GM12878 (cell line): ENCODE results near the gene KCNQ1OT1. TPM values are rescaled to one million over a fixed set of nuclear protein-coding genes. Genes with fewer than 3 reads are reported as not detected.

Experiments used
- ATAC-seq: fragments of 200-7000 bp; cut with Tn5 transposase; 3 replicates; pipeline ENCODE4 v1.9.1; 2020; ENCODE audit warnings: mild to moderate bottlenecking, moderate library complexity
- BruUV-seq: library from RNA; stranded (reverse); fragments of 400-500 nt; replicated peaks from 2 replicates; lab custom pipeline; 2021; lab: Mats Ljungman, UMichigan
- CTCF ChIA-PET: fragments of 300-600 bp; sonication (Branson Sonifier 250); formaldehyde crosslinking; extraction: SDS; loops from one replicate; lab custom pipeline; 2021; ENCODE audit warnings: inconsistent platforms; lab: Yijun Ruan, JAX
- POLR2A ChIA-PET: fragments of 350-600 bp; formaldehyde crosslinking; extraction: SDS; loops from one replicate; lab custom pipeline; 2021; ENCODE audit warnings: inconsistent platforms; lab: Charles Lee
- RAD21 ChIA-PET: fragments of 300-600 bp; sonication (Branson Sonifier 250); formaldehyde crosslinking; loops from one replicate; lab custom pipeline; 2023; ENCODE audit warnings: antibody characterized with exemption; ENCODE audit not compliant: unreplicated experiment; lab: Charles Lee
- SMC1A ChIA-PET: fragments of 300-600 bp; sonication (Branson Sonifier 250); formaldehyde crosslinking; loops from one replicate; lab custom pipeline; 2023; ENCODE audit not compliant: unreplicated experiment, uncharacterized antibody; lab: Charles Lee
- DNase-seq: peaks from one replicate; pipeline ENCODE4 v3.0.0-alpha.2; 2011; ENCODE audit warnings: low read depth, low spot score
- FAIRE-seq: peaks from 3 replicates; lab custom pipeline; 2011; peaks lifted over from hg19 to GRCh38; lab: Jason Lieb, UNC
- H2AFZ ChIP-seq: 2 replicates; pipeline ENCODE4 v1.6.0; 2011; ENCODE audit warnings: low read depth, low read length, control low read depth; ENCODE audit not compliant: control insufficient read depth
- H3K27ac ChIP-seq: 2 replicates; pipeline ENCODE4 v1.5.1; 2011; ENCODE audit warnings: control low read depth; ENCODE audit not compliant: control insufficient read depth, insufficient read depth
- H3K27me3 ChIP-seq, 2 experiments: replicated peaks in 1 of 2; 2 replicates each; pipeline versions ENCODE4 v1.6.0 to v1.6.1; 2011; ENCODE audit warnings: low read length in 1 of 2; ENCODE audit not compliant: control insufficient read depth in 2 of 2, insufficient read depth in 2 of 2
- H3K36me3 ChIP-seq, 2 experiments: 2 replicates each; pipeline ENCODE4 v1.5.1; 2011; ENCODE audit warnings: low read length in 1 of 2; ENCODE audit not compliant: control insufficient read depth in 2 of 2, insufficient read depth in 2 of 2
- H3K4me1 ChIP-seq: 2 replicates; pipeline ENCODE4 v1.6.1; 2011; ENCODE audit warnings: mild to moderate bottlenecking, low read length, moderate library complexity, mixed read lengths; ENCODE audit not compliant: control insufficient read depth, insufficient read depth
- H3K4me2 ChIP-seq: 2 replicates; pipeline ENCODE4 v1.6.0; 2011; ENCODE audit warnings: control low read depth; ENCODE audit not compliant: control insufficient read depth, insufficient read depth
- H3K4me3 ChIP-seq: fragments of 200-600 bp; sonication (generic); 2 replicates; pipeline ENCODE4 v1.5.1; 2016
- H3K79me2 ChIP-seq: 2 replicates; pipeline ENCODE4 v1.6.0; 2011; ENCODE audit warnings: low read length; ENCODE audit not compliant: control insufficient read depth, insufficient read depth
- H3K9ac ChIP-seq: 2 replicates; pipeline ENCODE4 v1.8.0; 2011; ENCODE audit warnings: low read length, control low read depth, mixed read lengths; ENCODE audit not compliant: control insufficient read depth, insufficient read depth
- H3K9me3 ChIP-seq: replicated peaks from 3 replicates; pipeline ENCODE4 v1.5.1; 2011; ENCODE audit warnings: mild to moderate bottlenecking, low read length; ENCODE audit not compliant: control insufficient read depth, insufficient read depth
- H4K20me1 ChIP-seq: 2 replicates; pipeline ENCODE4 v1.6.0; 2011; ENCODE audit not compliant: control insufficient read depth, insufficient read depth
- RFX5 ChIP-seq: IDR thresholded peaks from 2 replicates; pipeline ENCODE4 v1.6.1; 2011; ENCODE audit warnings: low read depth, low read length, improper control_type of control experiment
- SUZ12 ChIP-seq: fragments of 200-600 bp; sonication (generic); IDR thresholded peaks from one replicate; pipeline ENCODE4 v1.6.1; 2018; ENCODE audit warnings: antibody characterized with exemption, mild to moderate bottlenecking; ENCODE audit not compliant: unreplicated experiment
- ZZZ3 ChIP-seq: IDR thresholded peaks from 2 replicates; pipeline ENCODE4 v1.6.1; 2011; ENCODE audit warnings: low read depth; ENCODE audit not compliant: control insufficient read depth, insufficient read length
- WGBS: methylation state at CpG from one replicate; pipeline ENCODE4 v1.1.6; 2016; ENCODE audit warnings: low lambda C conversion rate; ENCODE audit not compliant: insufficient replicate concordance, insufficient coverage; ENCODE audit errors: missing lambda C conversion rate; 5-methylcytosine and 5-hydroxymethylcytosine counted together
- in situ Hi-C: fragments of 300-500 bp; cut with MboI; formaldehyde crosslinking; loops from 9 replicates; pipeline ENCODE4 v1.14.3; 2018; ENCODE audit warnings: mixed read lengths
- intact Hi-C: fragments of 100-400 bp; cut with micrococcal nuclease; formaldehyde crosslinking; loops from one replicate; pipeline ENCODE4 v1.14.2; 2022; ENCODE audit not compliant: unreplicated experiment
- polyA plus RNA-seq, 11 experiments: library from polyadenylated mRNA; depleted of rRNA in 4 of 11; unstranded in 6 of 11; stranded (reverse) in 5 of 11; fragments of >200 nt; fragmentation: Nextera tagmentation in 4 of 11; fragmentation: Illumina TruSeq in 1 of 11; extraction: Ambion mirVana in 4 of 11; extraction: Trizol in 1 of 11; gene quantifications; 1 replicate in 1 of 11; 2 replicates in 10 of 11; pipeline versions ENCODE4 v1.2.1 to v1.2.3, GENCODE V29; 2011 to 2016; ENCODE audit warnings: inconsistent platforms in 2 of 11, missing spikeins in 2 of 11, low read depth in 1 of 11
- total RNA-seq, 4 experiments: library from RNA; depleted of rRNA in 3 of 4; stranded (reverse); fragments of >200 nt in 3 of 4; fragmentation: Illumina TruSeq in 1 of 4; extraction: Trizol in 1 of 4; gene quantifications; 2 replicates each; pipeline versions ENCODE4 v1.2.1 to v1.2.3, GENCODE V29; 2013 to 2021
- TF ChIP-seq, protein P1 (sequence below): fragments of 150-350 bp; IDR thresholded peaks from 2 replicates; pipeline ENCODE4 v1.6.1; 2016; ENCODE audit warnings: low read depth, low read length
- TF ChIP-seq, protein P2 (sequence below): fragments of 450-650 bp; formaldehyde crosslinking; IDR thresholded peaks from 2 replicates; pipeline ENCODE4 v1.4.0; 2020; ENCODE audit warnings: mild to moderate bottlenecking, moderate library complexity

Gene KCNQ1OT1
- total and polyA plus RNA-seq, 10 of the 15 experiments (the other 5 are each of a cell fraction or from before 2014, with no cell fraction given): 0.02 to 1.6 (median 0.41) TPM

DNA sequence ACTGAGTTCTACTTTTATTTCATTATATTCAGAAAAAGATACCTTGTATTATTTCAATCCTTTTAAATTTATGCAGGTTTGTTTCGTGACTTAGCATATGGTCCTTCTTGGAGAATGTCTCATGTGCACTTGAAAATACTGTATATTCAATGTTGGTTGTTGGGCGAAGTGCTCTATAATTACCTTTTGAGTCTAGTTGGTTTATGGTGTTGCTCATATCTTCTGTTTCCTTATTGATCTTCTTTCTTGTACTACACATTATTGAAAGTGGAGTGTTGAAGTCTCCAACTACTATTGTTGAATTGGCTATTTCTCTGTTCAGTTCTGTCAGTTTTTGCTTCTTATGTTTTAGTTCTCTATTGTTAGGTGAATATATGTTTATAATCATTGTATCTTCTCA lies 90.4 kb downstream of the KCNQ1OT1 start:
- Histone ChIP-seq H3K36me3 (no peaks in the 10 kb centered on the region), H3K9me3 (peaks cover 2% of the 10 kb centered on the region; the same call in 1 of the 3 replicates), H3K9ac (no peak overlapping the region), H3K4me3 (no peak overlapping the region), H2AFZ (no peak overlapping the region), H3K4me2 (no peak overlapping the region), H3K79me2 (no peaks in the 10 kb centered on the region), H3K27me3 (no peaks in the 10 kb centered on the region; a peak in 1 of 4 replicates)
- intact Hi-C loops (no loop called here), in situ Hi-C loops (no loop called here)
- BruUV-seq: no TSS peak
- no peak for ATAC-seq
- FAIRE-seq: no peak
- CTCF ChIA-PET: no interaction called here
- no peak for DNase-seq
- 45% methylated on average over 2 of the region's 2 CpGs for WGBS
- POLR2A ChIA-PET: no interaction called here
- SMC1A ChIA-PET: no interaction called here
- TF ChIP-seq, protein P1, sequence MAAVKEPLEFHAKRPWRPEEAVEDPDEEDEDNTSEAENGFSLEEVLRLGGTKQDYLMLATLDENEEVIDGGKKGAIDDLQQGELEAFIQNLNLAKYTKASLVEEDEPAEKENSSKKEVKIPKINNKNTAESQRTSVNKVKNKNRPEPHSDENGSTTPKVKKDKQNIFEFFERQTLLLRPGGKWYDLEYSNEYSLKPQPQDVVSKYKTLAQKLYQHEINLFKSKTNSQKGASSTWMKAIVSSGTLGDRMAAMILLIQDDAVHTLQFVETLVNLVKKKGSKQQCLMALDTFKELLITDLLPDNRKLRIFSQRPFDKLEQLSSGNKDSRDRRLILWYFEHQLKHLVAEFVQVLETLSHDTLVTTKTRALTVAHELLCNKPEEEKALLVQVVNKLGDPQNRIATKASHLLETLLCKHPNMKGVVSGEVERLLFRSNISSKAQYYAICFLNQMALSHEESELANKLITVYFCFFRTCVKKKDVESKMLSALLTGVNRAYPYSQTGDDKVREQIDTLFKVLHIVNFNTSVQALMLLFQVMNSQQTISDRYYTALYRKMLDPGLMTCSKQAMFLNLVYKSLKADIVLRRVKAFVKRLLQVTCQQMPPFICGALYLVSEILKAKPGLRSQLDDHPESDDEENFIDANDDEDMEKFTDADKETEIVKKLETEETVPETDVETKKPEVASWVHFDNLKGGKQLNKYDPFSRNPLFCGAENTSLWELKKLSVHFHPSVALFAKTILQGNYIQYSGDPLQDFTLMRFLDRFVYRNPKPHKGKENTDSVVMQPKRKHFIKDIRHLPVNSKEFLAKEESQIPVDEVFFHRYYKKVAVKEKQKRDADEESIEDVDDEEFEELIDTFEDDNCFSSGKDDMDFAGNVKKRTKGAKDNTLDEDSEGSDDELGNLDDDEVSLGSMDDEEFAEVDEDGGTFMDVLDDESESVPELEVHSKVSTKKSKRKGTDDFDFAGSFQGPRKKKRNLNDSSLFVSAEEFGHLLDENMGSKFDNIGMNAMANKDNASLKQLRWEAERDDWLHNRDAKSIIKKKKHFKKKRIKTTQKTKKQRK: no peak
- no peak for TF ChIP-seq ZZZ3
- TF ChIP-seq SUZ12: no peak
- no peak for TF ChIP-seq RFX5
- TF ChIP-seq, protein P2, sequence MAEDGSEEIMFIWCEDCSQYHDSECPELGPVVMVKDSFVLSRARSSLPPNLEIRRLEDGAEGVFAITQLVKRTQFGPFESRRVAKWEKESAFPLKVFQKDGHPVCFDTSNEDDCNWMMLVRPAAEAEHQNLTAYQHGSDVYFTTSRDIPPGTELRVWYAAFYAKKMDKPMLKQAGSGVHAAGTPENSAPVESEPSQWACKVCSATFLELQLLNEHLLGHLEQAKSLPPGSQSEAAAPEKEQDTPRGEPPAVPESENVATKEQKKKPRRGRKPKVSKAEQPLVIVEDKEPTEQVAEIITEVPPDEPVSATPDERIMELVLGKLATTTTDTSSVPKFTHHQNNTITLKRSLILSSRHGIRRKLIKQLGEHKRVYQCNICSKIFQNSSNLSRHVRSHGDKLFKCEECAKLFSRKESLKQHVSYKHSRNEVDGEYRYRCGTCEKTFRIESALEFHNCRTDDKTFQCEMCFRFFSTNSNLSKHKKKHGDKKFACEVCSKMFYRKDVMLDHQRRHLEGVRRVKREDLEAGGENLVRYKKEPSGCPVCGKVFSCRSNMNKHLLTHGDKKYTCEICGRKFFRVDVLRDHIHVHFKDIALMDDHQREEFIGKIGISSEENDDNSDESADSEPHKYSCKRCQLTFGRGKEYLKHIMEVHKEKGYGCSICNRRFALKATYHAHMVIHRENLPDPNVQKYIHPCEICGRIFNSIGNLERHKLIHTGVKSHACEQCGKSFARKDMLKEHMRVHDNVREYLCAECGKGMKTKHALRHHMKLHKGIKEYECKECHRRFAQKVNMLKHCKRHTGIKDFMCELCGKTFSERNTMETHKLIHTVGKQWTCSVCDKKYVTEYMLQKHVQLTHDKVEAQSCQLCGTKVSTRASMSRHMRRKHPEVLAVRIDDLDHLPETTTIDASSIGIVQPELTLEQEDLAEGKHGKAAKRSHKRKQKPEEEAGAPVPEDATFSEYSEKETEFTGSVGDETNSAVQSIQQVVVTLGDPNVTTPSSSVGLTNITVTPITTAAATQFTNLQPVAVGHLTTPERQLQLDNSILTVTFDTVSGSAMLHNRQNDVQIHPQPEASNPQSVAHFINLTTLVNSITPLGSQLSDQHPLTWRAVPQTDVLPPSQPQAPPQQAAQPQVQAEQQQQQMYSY (CRISPR knock-in tag): no peak
- TF ChIP-seq, all 136 proteins: peak for 0
- RAD21 ChIA-PET: no interaction called here
- H3K4me1 ChIP-seq: no peaks in the 10 kb centered on the region
- no peaks in the 10 kb centered on the region for H4K20me1 ChIP-seq
- H3K27ac ChIP-seq: no peak overlapping the region
